BE2C (cell line): Measurements from ENCODE around the gene CHI3L1.
A peak's percentile ranks its signal among the peaks of the same experiment; 100 is the strongest.

Experiments used
- DNase-seq: peaks from one replicate; pipeline ENCODE4 v3.0.0-alpha.2; 2020
- H3K27me3 ChIP-seq: fragments of 250-450 bp; sonication (Bioruptor Pico); 2 replicates; pipeline ENCODE4 v1.5.1; 2020; ENCODE audit warnings: mild to moderate bottlenecking
- H3K36me3 ChIP-seq: fragments of 250-450 bp; sonication (Bioruptor Pico); 2 replicates; pipeline ENCODE4 v1.5.1; 2020; ENCODE audit warnings: mild to moderate bottlenecking
- H3K4me1 ChIP-seq: fragments of 250-450 bp; sonication (Bioruptor Pico); 2 replicates; pipeline ENCODE4 v1.5.1; 2020
- H3K4me3 ChIP-seq: 2 replicates; pipeline ENCODE4 v1.5.1; 2011; ENCODE audit warnings: low read depth, low read length
- H3K9me3 ChIP-seq: fragments of 250-450 bp; sonication (Bioruptor Pico); 2 replicates; pipeline ENCODE4 v1.5.1; 2020
- TF ChIP-seq, protein P1 (sequence below): IDR thresholded peaks from 2 replicates; pipeline ENCODE4 v1.5.1; 2012; ENCODE audit warnings: mild to moderate bottlenecking, low read depth, low read length

The CHI3L1 gene

DNA sequence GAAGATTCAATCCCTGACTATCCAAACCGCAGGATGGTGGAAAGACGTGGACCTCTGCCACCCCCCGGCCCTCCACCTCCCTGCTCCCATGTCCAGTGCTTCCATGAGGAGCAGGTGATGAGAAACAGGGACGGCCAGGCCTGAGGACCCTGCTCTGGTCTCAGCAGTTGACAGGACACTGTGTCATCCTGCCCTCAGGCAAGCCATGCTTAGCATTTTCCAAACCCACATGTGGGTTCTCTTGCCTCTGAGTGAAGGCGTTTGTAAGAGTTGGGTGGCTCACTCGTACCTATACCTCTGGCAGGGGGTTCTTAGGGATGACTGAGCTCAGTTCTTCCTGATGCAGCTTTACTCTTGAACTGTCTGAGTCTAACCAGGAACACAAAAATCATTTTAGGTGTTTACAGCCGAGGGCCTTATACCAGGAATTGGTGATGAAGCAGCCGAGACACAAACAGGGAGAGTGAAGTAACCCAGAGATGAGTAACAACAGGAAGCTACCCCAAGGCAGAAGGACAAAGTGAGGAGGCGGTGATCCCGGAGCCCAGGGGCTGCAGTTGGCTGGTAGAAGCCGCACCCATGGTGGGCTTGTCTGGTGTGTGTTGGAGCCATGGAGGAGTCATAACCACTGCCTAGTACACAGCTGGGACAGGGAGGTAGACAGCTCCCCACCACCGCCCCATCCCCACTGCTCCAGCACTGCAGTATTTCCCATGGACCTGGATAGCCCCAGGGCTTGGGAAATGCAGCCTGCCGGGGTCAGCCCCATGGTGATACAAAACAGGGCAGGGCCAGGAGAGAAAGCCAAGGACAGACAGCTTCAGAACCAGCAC is 32.3 kb downstream of the CHI3L1 start:
- peak; percentile 72 for DNase-seq
- peaks cover 64% of the 10 kb centered on the region for H3K4me1 ChIP-seq
- H3K36me3 ChIP-seq, result no peaks in the 10 kb centered on the region
- no peaks in the 10 kb centered on the region for H3K27me3 ChIP-seq
- TF ChIP-seq, protein P1, sequence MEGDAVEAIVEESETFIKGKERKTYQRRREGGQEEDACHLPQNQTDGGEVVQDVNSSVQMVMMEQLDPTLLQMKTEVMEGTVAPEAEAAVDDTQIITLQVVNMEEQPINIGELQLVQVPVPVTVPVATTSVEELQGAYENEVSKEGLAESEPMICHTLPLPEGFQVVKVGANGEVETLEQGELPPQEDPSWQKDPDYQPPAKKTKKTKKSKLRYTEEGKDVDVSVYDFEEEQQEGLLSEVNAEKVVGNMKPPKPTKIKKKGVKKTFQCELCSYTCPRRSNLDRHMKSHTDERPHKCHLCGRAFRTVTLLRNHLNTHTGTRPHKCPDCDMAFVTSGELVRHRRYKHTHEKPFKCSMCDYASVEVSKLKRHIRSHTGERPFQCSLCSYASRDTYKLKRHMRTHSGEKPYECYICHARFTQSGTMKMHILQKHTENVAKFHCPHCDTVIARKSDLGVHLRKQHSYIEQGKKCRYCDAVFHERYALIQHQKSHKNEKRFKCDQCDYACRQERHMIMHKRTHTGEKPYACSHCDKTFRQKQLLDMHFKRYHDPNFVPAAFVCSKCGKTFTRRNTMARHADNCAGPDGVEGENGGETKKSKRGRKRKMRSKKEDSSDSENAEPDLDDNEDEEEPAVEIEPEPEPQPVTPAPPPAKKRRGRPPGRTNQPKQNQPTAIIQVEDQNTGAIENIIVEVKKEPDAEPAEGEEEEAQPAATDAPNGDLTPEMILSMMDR, result no peak
- no peaks in the 10 kb centered on the region for H3K9me3 ChIP-seq
- H3K4me3 ChIP-seq, result no peak overlapping the region

DNA sequence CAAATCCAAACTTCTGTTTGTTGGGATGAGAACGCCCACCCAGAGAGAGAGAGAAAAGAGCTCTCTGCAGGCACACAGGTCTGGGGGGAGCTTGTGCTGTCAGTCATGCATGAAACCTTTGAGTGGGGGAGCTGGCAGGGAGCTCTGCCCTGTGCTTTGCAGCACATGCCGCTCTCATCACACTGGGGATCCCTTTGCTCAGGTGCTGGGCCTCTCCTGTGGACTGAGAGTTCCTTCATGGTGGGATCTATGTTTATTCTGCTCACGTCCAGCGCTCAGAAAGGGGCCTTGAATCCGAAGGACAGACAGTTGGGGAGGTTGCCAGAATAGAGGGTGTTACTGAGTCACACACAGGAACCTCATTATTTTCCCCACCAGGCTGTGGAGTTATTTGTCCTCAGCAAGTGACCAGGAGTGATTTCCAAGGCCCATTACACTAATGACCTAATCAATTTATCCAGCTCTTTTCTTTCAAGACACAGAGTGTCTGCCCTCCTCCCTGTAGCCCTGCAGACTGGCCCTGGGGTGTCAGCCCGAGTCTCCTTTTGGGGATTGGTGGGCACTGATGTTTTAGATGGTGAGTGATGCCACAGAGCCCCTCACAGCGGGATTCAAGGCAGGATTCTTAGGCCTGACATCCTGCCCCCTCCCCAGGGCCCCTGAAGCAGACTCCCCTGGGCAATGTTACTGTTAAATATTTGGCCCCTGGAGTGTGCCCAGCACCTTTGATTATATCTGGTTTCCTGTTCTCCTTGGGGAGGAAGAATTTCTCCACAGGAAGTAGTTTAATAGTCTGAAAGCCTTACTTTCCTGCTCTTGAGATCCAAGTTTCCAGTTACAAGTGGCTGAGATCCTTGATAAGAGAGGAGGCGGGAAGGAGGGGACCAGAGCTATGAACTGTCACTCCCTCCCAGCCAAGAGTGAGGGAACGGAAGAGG is 33.2 kb downstream of the CHI3L1 start:
- Histone ChIP-seq H3K27me3 (no peaks in the 10 kb centered on the region), H3K36me3 (no peaks in the 10 kb centered on the region), H3K9me3 (no peaks in the 10 kb centered on the region), H3K4me1 (peaks cover 69% of the 10 kb centered on the region), H3K4me3 (no peak overlapping the region)
- no peak for DNase-seq
- TF ChIP-seq, protein P1, result no peak

DNA sequence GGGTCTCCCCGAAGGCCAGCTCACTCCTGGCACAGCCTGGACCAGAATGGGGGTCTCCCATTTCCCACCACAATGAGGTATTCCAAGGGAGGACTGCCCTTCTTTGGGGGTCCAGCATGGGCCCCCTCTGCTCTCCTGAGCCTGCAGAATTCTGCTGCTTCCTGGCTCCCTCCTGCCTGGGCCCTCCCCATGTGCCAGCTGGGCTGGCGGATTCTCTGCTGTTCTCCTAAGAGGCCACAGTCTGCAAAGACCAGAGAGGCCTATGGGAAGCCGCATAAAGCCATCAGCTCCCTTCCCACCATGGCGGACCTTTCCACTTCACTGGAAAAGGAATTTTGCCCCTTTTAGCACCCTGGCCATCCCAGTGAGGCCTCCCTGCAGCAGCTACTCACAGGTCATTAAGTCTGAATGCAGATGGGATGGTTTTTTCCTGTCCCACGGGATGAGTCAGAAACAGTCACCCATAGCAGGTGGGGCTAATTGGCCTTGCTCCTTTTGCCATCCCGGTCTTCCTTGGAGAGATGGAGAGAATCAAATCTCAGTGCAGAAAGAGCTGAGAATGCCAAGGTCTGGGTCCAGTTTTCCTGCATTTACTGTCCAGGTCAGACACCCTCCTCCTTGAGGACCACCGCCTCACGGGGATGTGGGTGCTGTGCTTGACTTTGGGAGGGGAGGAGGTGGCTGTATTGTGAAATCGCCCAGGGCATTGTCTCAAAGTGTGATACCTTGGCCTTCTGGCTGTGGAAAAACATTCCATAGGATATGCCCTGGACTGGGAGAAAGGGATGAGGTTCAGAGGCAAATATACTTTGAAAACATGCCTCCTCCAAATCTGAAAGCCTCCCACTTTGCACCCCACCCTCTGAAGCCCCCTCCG is 34.1 kb downstream of the CHI3L1 start:
- no peak overlapping the region for H3K4me3 ChIP-seq
- no peaks in the 10 kb centered on the region for H3K36me3 ChIP-seq
- no peaks in the 10 kb centered on the region for H3K9me3 ChIP-seq
- H3K27me3 ChIP-seq, result no peaks in the 10 kb centered on the region
- peaks cover 75% of the 10 kb centered on the region for H3K4me1 ChIP-seq
- DNase-seq, result no peak
- TF ChIP-seq, protein P1, result no peak

DNA sequence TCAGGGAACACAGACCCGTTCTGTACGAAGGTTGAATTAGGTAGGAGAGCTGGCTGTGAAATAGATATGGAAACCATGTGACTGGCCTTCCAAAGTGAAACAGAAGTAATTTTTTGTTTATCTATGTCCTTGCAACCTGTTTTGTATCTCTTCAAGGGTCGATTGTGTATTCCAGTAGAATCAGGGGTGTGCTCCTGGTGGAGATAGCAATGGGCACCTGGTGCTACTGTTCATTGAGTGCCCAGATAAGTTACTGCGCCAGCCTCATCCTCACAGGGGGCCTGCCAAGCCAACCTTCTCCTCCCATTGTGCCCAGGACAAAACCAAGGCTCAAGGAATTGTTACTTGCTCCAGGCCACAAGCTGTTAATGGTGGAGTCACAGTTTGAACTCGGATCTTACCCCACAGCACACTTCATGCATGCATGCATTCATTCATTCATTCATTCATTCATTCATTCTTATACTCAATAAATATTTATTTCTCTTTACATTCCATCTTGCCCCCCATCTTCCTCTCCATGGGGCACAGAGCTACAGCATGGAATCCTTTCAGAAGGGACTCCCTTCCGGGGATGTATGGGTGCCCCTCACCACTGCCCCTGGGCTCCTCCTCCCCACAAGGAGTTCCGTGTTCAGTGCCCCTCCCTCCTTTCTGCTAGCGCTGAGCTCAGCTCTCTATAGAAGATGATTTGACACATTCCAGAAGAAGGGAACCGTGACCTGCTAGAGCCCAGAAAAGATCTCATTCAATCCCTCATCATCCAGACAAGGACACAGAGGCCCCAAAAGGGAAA is 34.9 kb downstream of the CHI3L1 start:
- no peak overlapping the region for H3K4me3 ChIP-seq
- no peaks in the 10 kb centered on the region for H3K9me3 ChIP-seq
- H3K4me1 ChIP-seq, result peaks cover 75% of the 10 kb centered on the region
- no peaks in the 10 kb centered on the region for H3K36me3 ChIP-seq
- H3K27me3 ChIP-seq, result no peaks in the 10 kb centered on the region
- TF ChIP-seq, protein P1, result no peak
- DNase-seq, result no peak

DNA sequence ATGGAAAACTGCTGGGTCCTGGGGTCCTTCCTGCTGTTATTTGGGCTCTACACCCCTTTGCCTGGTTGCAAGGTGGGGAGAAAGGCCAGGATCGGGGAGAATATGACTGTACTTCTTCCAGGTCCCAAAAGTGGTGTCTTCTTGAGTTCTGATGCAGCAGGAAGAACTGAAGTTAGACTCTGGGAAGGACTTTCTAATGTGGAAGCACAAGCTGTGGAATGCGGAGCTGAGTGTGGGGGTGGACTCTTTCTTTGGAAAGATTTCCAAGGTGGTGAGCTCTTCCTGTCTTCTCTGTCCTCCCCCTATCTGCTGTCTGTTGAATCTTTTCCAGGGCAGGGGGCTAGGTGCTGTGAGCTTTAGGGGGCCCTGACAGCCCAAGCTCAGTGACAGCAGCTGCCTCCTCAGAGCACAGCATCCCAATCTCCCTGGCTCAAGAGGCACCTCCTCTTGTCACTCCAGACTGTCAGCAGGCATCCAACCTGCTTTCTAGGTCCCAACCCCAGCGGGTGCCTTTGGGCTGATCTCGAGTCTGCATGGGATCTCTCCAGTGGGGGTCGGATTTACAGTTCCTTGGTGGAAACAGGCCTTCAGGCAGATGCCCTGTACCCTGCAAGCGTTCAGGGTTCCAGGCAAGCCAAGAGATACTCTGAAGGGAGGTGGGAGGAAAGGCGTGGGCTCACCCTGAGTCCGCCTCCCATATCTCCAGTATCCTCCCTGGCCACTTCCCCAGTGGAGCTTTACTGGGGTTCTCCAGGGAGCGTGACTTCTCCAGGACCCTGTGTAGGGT is 35.8 kb downstream of the CHI3L1 start:
- DNase-seq, result no peak
- H3K4me3 ChIP-seq, result no peak overlapping the region
- H3K9me3 ChIP-seq, result no peaks in the 10 kb centered on the region
- H3K36me3 ChIP-seq, result no peaks in the 10 kb centered on the region
- H3K4me1 ChIP-seq, result peaks cover 67% of the 10 kb centered on the region
- no peaks in the 10 kb centered on the region for H3K27me3 ChIP-seq
- TF ChIP-seq, protein P1, result no peak
